Immature natural killer cell (primary cell): ENCODE results near the gene ENKUR. TPM values are rescaled to one million over a fixed set of nuclear protein-coding genes. Genes with fewer than 3 reads are reported as not detected.

ENCODE experiments used
- DNase-seq, 3 donors: peaks; one replicate each; pipeline ENCODE4 v3.0.0; 2022; ENCODE audit warnings: mixed read lengths in 1 of 3
- H3K27ac Mint-ChIP-seq, 6 donors: one replicate each; pipeline ENCODE4 v1.8.0; 2020; ENCODE audit warnings: mixed read lengths in 6 of 6, mild to moderate bottlenecking in 5 of 6, inconsistent platforms in 4 of 6, moderate library complexity in 3 of 6
- H3K27me3 Mint-ChIP-seq, 3 donors: one replicate each; pipeline ENCODE4 v1.8.0; 2020 to 2021; ENCODE audit warnings: low read depth in 3 of 3, mild to moderate bottlenecking in 3 of 3, mixed read lengths in 3 of 3, moderate library complexity in 3 of 3, inconsistent platforms in 1 of 3
- H3K36me3 Mint-ChIP-seq, 3 donors: one replicate each; pipeline ENCODE4 v1.8.0; 2020; ENCODE audit warnings: mixed read lengths in 3 of 3, inconsistent platforms in 2 of 3, mild to moderate bottlenecking in 2 of 3
- H3K4me1 Mint-ChIP-seq, 2 donors: one replicate each; pipeline ENCODE4 v1.8.0; 2020; ENCODE audit warnings: inconsistent platforms in 2 of 2, mild to moderate bottlenecking in 2 of 2, mixed read lengths in 2 of 2, moderate library complexity in 1 of 2
- H3K4me3 Mint-ChIP-seq, 5 donors: one replicate each; pipeline ENCODE4 v1.8.0; 2020; ENCODE audit warnings: mild to moderate bottlenecking in 5 of 5, mixed read lengths in 5 of 5, inconsistent platforms in 3 of 5, moderate library complexity in 3 of 5
- H3K9me3 Mint-ChIP-seq, 6 donors: one replicate each; pipeline ENCODE4 v1.8.0; 2020; ENCODE audit warnings: mild to moderate bottlenecking in 6 of 6, mixed read lengths in 6 of 6, inconsistent platforms in 4 of 6, moderate library complexity in 3 of 6
- polyA plus RNA-seq, 3 donors: library from polyadenylated mRNA; unstranded; fragments of 300-500 nt; fragmentation: Illumina TruSeq; gene quantifications; one replicate each; pipeline ENCODE4 v1.2.3, GENCODE V29; 2021

ENKUR gene, protein sequence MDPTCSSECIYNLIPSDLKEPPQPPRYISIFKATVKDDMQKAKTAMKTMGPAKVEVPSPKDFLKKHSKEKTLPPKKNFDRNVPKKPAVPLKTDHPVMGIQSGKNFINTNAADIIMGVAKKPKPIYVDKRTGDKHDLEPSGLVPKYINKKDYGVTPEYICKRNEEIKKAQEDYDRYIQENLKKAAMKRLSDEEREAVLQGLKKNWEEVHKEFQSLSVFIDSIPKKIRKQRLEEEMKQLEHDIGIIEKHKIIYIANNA
- 1 to 10 TPM in 1 of 3 donors, under 1 TPM in 1, not detected in 1; 0.12 to 1.4 TPM for polyA plus RNA-seq

DNA sequence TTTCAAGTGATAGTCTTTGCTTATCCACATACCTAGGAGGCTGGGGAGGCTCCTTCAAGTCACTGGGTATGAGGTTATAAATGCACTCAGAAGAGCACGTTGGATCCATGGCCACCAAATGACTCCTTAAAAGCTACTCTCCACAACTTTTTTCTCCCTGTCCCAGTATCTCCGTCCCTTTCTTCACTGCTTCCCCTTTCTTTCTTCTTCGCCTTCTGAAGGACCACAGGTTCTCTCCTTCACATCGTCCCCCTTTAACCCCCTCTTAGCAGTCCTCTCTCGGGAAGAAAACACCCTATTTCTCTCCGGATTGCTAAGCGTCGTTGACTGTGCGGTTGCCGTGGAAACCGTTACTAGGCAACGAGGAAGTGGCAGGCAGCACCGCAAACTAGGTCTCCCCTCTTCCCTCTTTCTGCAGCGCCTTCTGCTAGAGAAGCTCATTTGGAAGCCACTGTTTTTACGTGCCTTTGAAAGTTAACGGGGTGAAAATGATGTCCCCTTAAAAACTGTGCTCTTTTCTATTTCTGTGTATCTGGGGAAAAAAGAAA lies at the start of gene ENKUR:
Gene ENKUR (minus strand): TSS at position 331 of the 548 bp plus-strand sequence. CDS start 222 bp downstream, at position 109.
- Mint-ChIP-seq H3K9me3 (peaks cover 0 to 4% (median 0%) of the 10 kb centered on the region in 6 donors), H3K27me3 (peaks cover 12 to 18% (median 13%) of the 10 kb centered on the region in 3 donors), H3K4me3 (peak within 1 kb of the TSS; percentile 87 to 97 (median 91)), H3K36me3 (peaks cover 0 to 3% (median 0%) of the 10 kb centered on the region in 3 donors), H3K4me1 (peaks cover 18 to 20% of the 10 kb centered on the region in 2 donors), H3K27ac (peak within 1 kb of the TSS; percentile 95 to 100 (median 99))
- DNase-seq = peak; percentile 94 to 96 (median 96)

DNA sequence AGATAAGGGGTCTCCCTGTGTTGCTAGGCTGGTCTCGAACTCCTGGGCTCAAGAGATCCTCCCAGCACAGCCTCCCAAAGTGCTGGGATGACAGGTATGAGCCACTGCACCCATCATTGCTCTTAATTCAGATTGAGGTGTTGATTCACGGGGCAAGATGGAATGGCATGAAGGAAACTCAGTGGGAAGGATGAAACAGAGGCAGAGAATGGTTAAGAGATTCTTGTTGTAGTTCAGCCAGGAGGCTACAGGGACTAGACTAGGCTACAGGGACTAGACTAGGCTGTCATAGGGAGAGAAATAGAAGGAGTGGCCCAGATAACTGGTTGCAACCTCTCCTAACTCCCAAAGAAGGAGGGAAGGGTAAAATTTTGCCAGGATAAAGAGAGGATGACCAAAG lies 48.4 kb upstream of the ENKUR start:
- Mint-ChIP-seq H3K4me1 (peaks cover 21 to 25% of the 10 kb centered on the region in 2 donors), H3K9me3 (no peaks in the 10 kb centered on the region), H3K36me3 (no peaks in the 10 kb centered on the region), H3K27ac (peak overlapping the region in 1 of 6 donors; percentile 71), H3K27me3 (peaks cover 2 to 12% (median 4%) of the 10 kb centered on the region in 3 donors), H3K4me3 (no peak overlapping the region)
- DNase-seq = no peak

DNA sequence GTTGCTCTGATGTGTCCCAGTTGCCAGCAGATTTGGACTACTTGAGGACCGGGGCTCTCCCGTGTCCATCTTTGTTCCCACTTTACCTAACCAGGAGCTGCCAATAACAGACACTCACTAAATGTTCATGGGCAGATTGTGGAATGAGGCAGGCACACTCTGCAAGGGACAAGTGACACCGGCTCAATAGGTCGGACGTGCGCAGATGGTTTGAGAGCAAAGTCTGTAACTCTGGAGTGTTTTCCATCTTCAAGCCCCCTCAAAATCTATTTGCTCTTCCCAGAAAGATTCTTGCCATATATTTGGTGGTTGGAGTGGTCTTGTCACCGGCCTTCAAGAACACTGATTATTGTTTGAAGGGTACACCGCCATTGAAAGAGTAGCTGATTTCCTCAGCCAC lies 47.7 kb upstream of the ENKUR start:
- Mint-ChIP-seq H3K36me3 (no peaks in the 10 kb centered on the region), H3K4me1 (peaks cover 21 to 25% of the 10 kb centered on the region in 2 donors), H3K27me3 (peaks cover 2 to 10% (median 4%) of the 10 kb centered on the region in 3 donors), H3K4me3 (peak overlapping the region in 2 of 5 donors; percentile 11 to 58), H3K27ac (peak overlapping the region in 4 of 6 donors; percentile 23 to 63 (median 48)), H3K9me3 (no peaks in the 10 kb centered on the region)
- no peak for DNase-seq

DNA sequence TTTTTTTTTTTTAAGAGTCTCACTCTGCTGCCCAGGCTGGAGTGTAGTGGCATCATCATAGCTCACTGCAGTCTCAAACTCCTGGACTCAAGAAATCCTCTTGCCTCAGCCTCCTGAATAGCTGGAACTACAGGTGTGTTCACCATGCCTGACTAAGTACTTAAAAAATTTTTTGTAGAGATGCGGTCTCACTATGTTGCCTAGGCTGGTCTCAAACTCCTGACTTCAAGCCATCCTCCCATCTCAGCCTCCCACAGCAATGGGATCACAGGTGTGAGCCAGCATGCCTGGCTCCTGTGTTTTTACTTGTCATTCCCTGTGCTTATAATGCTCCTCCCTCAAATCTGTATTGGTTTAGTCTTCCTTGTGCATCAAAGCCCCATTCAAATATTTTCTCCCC lies 47.2 kb upstream of the ENKUR start:
- H3K4me1 Mint-ChIP-seq = peaks cover 21 to 25% of the 10 kb centered on the region in 2 donors
- no peaks in the 10 kb centered on the region for H3K9me3 Mint-ChIP-seq
- H3K27me3 Mint-ChIP-seq = peaks cover 2 to 7% (median 4%) of the 10 kb centered on the region in 3 donors
- peak overlapping the region in 4 of 5 donors; percentile 2 to 67 (median 40) for H3K4me3 Mint-ChIP-seq
- no peaks in the 10 kb centered on the region for H3K36me3 Mint-ChIP-seq
- DNase-seq = no peak
- H3K27ac Mint-ChIP-seq = peak overlapping the region in 4 of 6 donors; percentile 23 to 83 (median 60)

DNA sequence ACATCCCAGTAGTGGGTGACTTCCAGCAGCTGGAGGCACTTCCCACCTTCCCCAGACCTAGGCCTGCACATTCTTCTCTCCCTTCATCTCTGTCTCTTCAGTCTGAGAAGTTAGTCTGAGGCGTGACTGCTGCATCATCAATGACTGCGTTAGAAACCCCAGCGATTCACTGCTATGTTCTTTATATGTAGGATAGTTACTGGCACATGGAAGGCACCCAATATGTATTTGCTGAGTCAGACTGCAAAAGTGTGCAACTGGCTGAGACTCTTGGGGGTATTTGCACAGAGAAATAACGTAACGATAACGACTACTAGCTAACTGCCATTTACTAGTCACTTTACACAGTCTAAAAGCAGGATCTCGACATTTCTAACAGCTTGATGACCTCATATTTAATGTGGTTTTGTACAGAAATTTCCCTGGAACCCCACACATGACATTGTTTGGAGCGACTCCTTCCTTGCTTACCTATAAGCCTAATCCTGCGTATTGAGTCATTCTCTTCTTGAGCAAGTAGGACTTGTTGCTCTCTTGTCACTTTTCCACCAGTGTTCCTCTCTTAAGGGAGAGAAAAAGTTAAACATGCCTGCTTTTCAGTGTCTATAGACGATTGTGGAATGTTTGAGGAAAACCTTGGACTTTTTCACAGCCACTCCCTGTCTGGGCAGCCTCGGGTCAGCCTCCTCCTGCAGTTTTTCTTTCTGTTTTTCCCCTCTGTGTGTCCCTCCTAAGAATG lies 45.9 kb upstream of the ENKUR start:
- H3K4me1 Mint-ChIP-seq = peaks cover 21 to 25% of the 10 kb centered on the region in 2 donors
- H3K36me3 Mint-ChIP-seq = no peaks in the 10 kb centered on the region
- DNase-seq = no peak
- H3K4me3 Mint-ChIP-seq = peak overlapping the region; percentile 32 to 67 (median 57)
- no peaks in the 10 kb centered on the region for H3K9me3 Mint-ChIP-seq
- H3K27me3 Mint-ChIP-seq = peaks cover 2 to 7% (median 4%) of the 10 kb centered on the region in 3 donors
- peak overlapping the region; percentile 70 to 93 (median 85) for H3K27ac Mint-ChIP-seq

DNA sequence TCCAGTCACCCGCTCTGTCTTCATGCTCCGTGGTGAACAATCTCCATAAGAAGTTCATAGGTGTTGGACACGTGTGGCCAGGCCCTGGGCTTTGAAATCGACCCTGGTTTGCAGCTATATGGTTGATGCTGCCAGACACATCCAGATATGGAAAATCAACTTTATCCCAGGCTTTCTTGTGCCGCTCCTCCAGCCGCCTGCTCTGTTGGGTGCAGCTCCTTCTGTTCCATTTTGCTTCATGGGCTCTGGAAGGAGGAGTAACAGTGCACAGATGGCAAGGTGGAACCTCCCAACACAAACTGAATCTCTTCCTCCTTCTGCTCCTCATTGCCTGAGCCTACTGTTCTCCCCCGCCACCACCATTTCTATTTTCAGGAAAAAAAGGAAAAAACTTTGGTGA lies 45.2 kb upstream of the ENKUR start:
- Mint-ChIP-seq H3K4me1 (peaks cover 21 to 25% of the 10 kb centered on the region in 2 donors), H3K27ac (peak overlapping the region in 3 of 6 donors; percentile 0 to 44 (median 10)), H3K27me3 (peaks cover 2 to 7% (median 4%) of the 10 kb centered on the region in 3 donors), H3K4me3 (no peak overlapping the region), H3K36me3 (no peaks in the 10 kb centered on the region), H3K9me3 (peaks cover 0 to under 1% (median 0%) of the 10 kb centered on the region in 6 donors)
- no peak for DNase-seq

DNA sequence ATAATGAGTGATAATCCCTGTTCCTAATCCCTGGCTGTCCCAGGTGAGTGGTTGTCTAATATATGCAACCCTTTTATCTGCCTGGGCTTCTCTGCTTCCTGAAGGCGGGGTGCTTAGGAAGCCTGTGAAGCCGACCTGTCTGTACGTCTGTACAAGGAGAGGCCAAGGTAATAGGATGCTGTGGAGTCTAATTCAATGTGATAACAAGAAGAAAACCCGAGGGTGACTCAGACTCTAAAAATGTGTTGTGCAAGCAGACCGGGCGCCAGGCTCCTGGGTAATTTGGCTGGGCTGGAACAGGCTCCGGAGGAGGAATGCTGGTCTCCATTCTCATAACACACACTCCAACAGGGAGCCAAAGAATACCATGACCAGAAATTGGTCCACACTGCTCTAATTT lies 44.0 kb upstream of the ENKUR start:
- H3K27ac Mint-ChIP-seq = peak overlapping the region in 1 of 6 donors; percentile 15
- no peaks in the 10 kb centered on the region for H3K36me3 Mint-ChIP-seq
- peaks cover 21 to 25% of the 10 kb centered on the region in 2 donors for H3K4me1 Mint-ChIP-seq
- peaks cover 0 to 1% (median 0%) of the 10 kb centered on the region in 6 donors for H3K9me3 Mint-ChIP-seq
- H3K27me3 Mint-ChIP-seq = peaks cover 0 to 7% (median 2%) of the 10 kb centered on the region in 3 donors
- no peak overlapping the region for H3K4me3 Mint-ChIP-seq
- no peak for DNase-seq

DNA sequence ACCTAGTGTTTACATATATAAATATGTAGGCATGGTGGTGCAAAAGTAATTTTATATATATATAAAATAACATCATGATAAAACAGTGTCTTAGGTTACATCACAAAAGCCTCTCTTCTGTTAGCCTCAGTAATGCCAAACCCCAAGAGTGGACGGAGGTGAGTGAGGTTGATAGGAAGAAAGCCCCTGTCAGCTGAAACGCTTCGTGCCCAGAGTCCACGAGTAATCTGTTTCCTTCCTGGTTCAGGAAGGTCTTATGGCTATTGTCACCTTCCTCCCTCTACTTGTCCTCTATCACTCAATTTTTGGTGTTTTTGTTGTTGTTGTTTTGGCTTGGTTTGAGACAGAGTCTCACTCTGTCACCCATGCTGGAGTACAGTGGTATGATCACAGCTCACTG lies 41.9 kb upstream of the ENKUR start:
- H3K9me3 Mint-ChIP-seq = peaks cover 0 to 1% (median 0%) of the 10 kb centered on the region in 6 donors
- H3K4me3 Mint-ChIP-seq = no peak overlapping the region
- DNase-seq = no peak
- peaks cover 0 to 5% (median 0%) of the 10 kb centered on the region in 3 donors for H3K27me3 Mint-ChIP-seq
- H3K27ac Mint-ChIP-seq = no peak overlapping the region
- no peaks in the 10 kb centered on the region for H3K36me3 Mint-ChIP-seq
- peaks cover 10 to 13% of the 10 kb centered on the region in 2 donors for H3K4me1 Mint-ChIP-seq

DNA sequence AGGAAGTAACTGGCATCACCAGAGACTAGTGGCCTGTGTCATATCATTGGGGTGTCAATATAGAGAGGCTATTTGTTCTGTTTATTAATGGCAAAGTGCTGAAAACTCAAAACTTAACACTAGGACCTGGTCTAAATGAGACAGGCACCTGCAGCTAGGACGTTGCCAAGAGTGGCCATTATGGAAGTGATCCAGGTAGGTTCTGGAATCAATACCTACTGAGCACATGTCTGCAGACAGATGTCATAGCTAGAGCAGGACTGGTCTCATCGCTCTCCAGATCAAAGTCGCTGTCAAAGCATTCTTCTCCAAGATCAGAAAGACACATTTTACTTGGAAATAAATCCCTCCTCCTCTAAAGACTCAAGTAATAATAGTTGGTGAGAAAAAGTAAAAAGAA lies 40.8 kb upstream of the ENKUR start:
- H3K9me3 Mint-ChIP-seq = peaks cover 0 to 1% (median 0%) of the 10 kb centered on the region in 6 donors
- peaks cover 0 to 5% (median 0%) of the 10 kb centered on the region in 3 donors for H3K27me3 Mint-ChIP-seq
- no peak overlapping the region for H3K27ac Mint-ChIP-seq
- peaks cover 0 to 1% of the 10 kb centered on the region in 2 donors for H3K4me1 Mint-ChIP-seq
- DNase-seq = no peak
- H3K4me3 Mint-ChIP-seq = no peak overlapping the region
- no peaks in the 10 kb centered on the region for H3K36me3 Mint-ChIP-seq

DNA sequence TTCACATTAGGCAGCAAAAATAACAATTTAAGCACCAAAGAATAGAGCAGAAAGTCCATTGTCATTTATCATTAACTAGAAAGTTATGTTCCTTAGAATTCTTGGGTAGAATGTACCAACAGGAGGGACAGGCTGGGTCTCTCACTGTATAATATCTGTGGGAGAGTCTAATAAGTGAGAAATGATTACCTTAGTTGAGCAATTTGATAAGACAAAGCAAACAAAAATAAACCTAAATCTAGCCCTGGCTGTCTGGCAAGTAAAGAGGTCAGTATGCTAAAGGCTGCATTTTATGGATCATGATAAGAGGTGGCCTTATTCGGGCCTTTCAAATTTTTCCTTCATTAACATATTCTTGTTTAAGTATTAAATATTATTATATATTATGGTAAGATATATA lies 36.1 kb upstream of the ENKUR start:
- H3K9me3 Mint-ChIP-seq = peaks cover 0 to 1% (median 0%) of the 10 kb centered on the region in 6 donors
- peaks cover 2 to 8% of the 10 kb centered on the region in 2 donors for H3K4me1 Mint-ChIP-seq
- DNase-seq = no peak
- H3K36me3 Mint-ChIP-seq = peaks cover 0 to 3% (median 0%) of the 10 kb centered on the region in 3 donors
- H3K27ac Mint-ChIP-seq = no peak overlapping the region
- H3K4me3 Mint-ChIP-seq = no peak overlapping the region
- peaks cover 2 to 13% (median 3%) of the 10 kb centered on the region in 3 donors for H3K27me3 Mint-ChIP-seq

DNA sequence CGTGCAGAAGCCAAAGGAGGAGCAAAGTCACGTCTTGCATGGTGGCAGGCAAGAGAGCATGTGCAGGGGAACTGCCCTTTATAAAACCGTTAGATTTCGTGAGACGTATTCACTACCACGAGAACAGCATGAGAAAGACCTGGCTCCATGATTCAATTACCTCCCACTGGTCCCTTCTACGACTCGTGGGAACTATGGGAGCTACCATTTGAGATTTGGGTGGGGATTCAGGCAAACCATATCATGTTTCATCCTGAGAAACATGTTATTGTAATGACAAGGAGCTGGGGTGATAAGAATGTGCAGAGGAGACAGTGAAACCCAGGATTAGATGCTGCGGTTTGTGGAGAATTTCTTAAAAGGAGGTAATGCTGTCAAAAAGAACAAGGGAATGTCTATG lies 34.4 kb upstream of the ENKUR start:
- peaks cover 0 to 3% (median 0%) of the 10 kb centered on the region in 3 donors for H3K36me3 Mint-ChIP-seq
- no peak for DNase-seq
- no peak overlapping the region for H3K4me3 Mint-ChIP-seq
- H3K4me1 Mint-ChIP-seq = peaks cover 2 to 8% of the 10 kb centered on the region in 2 donors
- no peaks in the 10 kb centered on the region for H3K9me3 Mint-ChIP-seq
- peaks cover 2 to 19% (median 3%) of the 10 kb centered on the region in 3 donors for H3K27me3 Mint-ChIP-seq
- no peak overlapping the region for H3K27ac Mint-ChIP-seq

DNA sequence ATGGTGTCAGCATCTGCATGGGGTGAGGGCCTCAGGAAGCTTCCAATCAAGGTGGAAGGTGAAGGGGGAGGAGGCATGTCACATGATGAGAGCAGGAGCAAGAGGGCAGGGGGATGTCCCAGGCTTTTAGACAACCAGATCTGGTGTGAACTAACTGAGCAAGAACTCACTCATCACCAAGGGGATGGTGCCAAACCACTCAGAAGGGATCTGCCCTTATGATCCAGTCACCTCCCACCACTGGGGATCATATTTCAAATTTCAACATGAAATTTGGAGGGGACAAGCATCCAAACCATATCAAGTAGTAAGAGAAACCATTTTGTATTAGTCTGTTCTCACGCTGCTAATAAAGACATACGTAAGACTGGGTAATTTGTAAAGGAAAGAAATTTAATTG lies 34.0 kb upstream of the ENKUR start:
- peaks cover 0 to 3% (median 0%) of the 10 kb centered on the region in 3 donors for H3K36me3 Mint-ChIP-seq
- no peaks in the 10 kb centered on the region for H3K9me3 Mint-ChIP-seq

DNA sequence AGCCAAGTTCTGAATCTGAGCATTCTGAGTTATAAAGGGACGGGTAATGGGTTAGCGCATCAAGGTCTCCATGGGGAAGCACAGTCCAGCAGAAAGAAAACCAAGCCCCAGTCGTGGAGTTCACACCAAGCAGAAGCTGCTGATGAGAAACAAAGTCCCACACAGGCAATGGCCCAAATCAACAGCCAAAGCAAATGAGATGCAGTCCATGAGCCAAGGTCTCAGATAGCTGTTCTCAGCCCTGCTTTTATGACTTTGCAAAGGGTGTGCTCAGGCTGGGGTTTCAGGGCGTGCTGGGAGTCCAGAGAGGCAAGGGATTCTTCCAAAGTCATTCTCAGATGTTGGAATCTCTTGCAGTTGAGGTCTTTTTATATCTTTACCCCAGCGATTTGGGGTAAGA lies 32.5 kb upstream of the ENKUR start:
- Mint-ChIP-seq H3K9me3 (no peaks in the 10 kb centered on the region), H3K4me3 (no peak overlapping the region), H3K4me1 (peaks cover 2 to 8% of the 10 kb centered on the region in 2 donors), H3K36me3 (peaks cover 0 to 3% (median 0%) of the 10 kb centered on the region in 3 donors), H3K27ac (no peak overlapping the region), H3K27me3 (peaks cover 2 to 22% (median 3%) of the 10 kb centered on the region in 3 donors)
- no peak for DNase-seq

More for the DNA sequence above, 34.0 kb upstream of the ENKUR start:
- Mint-ChIP-seq H3K27me3 (peaks cover 2 to 19% (median 3%) of the 10 kb centered on the region in 3 donors), H3K4me3 (no peak overlapping the region), H3K27ac (no peak overlapping the region), H3K4me1 (peaks cover 2 to 8% of the 10 kb centered on the region in 2 donors)
- DNase-seq = no peak
